Heart left ventricle (tissue), 16 donors: ENCODE measurements around the gene PSMD14. TPM values are rescaled to one million over a fixed set of nuclear protein-coding genes. Genes with fewer than 3 reads are reported as not detected.

Experiments used
- ATAC-seq, 4 donors: fragments of 200-7000 bp; cut with Tn5 transposase; one replicate each; pipeline ENCODE4 v1.9.1; 2020 to 2022; ENCODE audit warnings: moderate library complexity in 4 of 4, mild to moderate bottlenecking in 3 of 4, moderate number of reproducible peaks in 1 of 4
- DNase-seq, 5 donors: peaks; one replicate each; pipeline ENCODE4 v3.0.0-alpha.2; 2020
- H3K27ac ChIP-seq, 12 donors: fragments of 200-600 bp; sonication (generic) in 4 of 12; one replicate each; pipeline versions ENCODE4 v1.5.0 to v1.8.0; 2016 to 2022; ENCODE audit warnings: mild to moderate bottlenecking in 2 of 12
- H3K27me3 ChIP-seq, 9 donors: fragments of 200-600 bp; sonication (generic) in 2 of 9; one replicate each; pipeline versions ENCODE4 v1.5.1 to v1.8.0; 2016 to 2022; ENCODE audit warnings: mild to moderate bottlenecking in 3 of 9
- H3K36me3 ChIP-seq, 9 donors: fragments of 200-600 bp; sonication (generic) in 2 of 9; one replicate each; pipeline versions ENCODE4 v1.5.0 to v1.8.0; 2018 to 2022; ENCODE audit warnings: mild to moderate bottlenecking in 2 of 9
- H3K4me1 ChIP-seq, 12 donors: fragments of 200-600 bp; sonication (generic) in 4 of 12; one replicate each; pipeline versions ENCODE4 v1.5.0 to v1.8.0; 2016 to 2022; ENCODE audit warnings: mild to moderate bottlenecking in 3 of 12
- H3K4me3 ChIP-seq, 12 donors: fragments of 200-600 bp; sonication (generic) in 4 of 12; one replicate each; pipeline versions ENCODE4 v1.5.0 to v1.8.0; 2017 to 2022; ENCODE audit warnings: mild to moderate bottlenecking in 9 of 12, moderate library complexity in 4 of 12
- H3K9me3 ChIP-seq, 12 donors: fragments of 200-600 bp; sonication (generic) in 4 of 12; one replicate each; pipeline versions ENCODE4 v1.5.0 to v1.8.0; 2016 to 2022; ENCODE audit warnings: mild to moderate bottlenecking in 1 of 12
- POLR2A ChIP-seq, 2 donors: fragments of 450-650 bp; IDR thresholded peaks; one replicate each; pipeline ENCODE4 v1.6.1; 2017; ENCODE audit warnings: antibody characterized with exemption in 2 of 2, mild to moderate bottlenecking in 2 of 2, moderate library complexity in 2 of 2
- WGBS, 4 donors: extraction: QIAGEN DNeasy Blood & Tissue Kit in 2 of 4; methylation state at CpG; one replicate each; pipeline versions ENCODE4 v1.1.5 to v1.1.7; 2013 to 2018; 5-methylcytosine and 5-hydroxymethylcytosine counted together
- intact Hi-C, 10 donors: fragments of 100-400 bp; cut with DNase I; formaldehyde crosslinking; loops; one replicate each; pipeline versions ENCODE4 v1.11.1 to v1.14.2; 2022
- polyA plus RNA-seq, 2 donors: library from polyadenylated mRNA; stranded (reverse); fragments of 200-250 nt; gene quantifications; one replicate each; pipeline ENCODE4 v1.2.3, GENCODE V29; 2013
- total RNA-seq, 9 donors: library from RNA; depleted of rRNA in 2 of 9; stranded (reverse); fragments of >200 nt in 2 of 9; fragmentation: NEBNext Ultra II Directional in 3 of 9; extraction: Animal tissue kit (Norgen Biotek cat#: 25700) in 3 of 9; gene quantifications; one replicate each; pipeline versions ENCODE4 v1.1.0 to v1.2.4, GENCODE V29; 2016 to 2023
- TF ChIP-seq, protein P1 (sequence below), 12 donors: fragments of 200-600 bp; sonication (generic) in 4 of 12; IDR thresholded peaks; one replicate each; pipeline versions ENCODE4 v1.5.0 to v1.8.0; 2018 to 2022; ENCODE audit warnings: antibody characterized with exemption in 12 of 12, mild to moderate bottlenecking in 5 of 12
- donor health status: ischemic (EF 13 %, LVEDD 7.1; RV severe dilation, severe dysfunction).
- donor health status: healthy with polysubstance abuse.
- donor health status: DM: no; HTN: yes; CAD: no.
- donor health status: DM: no; HTN: no; CAD: no.
- donor health status: ischemic (EF 25% LVEDD 6.9; RV normal size, moderate dysfunction).
- donor health status: ischemic (EF 25% LVEDD 5.7; RV mildly dilated, moderate dysfunction).
- donor health status: healthy.
- donor health status: DM: yes; HTN: yes; CAD: no.
- donor health status: ischemic (EF 35%, LVEDD 5.7; RV mildly dilated, moderate dysfunction).
- donor health status: nonischemic (EF 11% LVEDD 7.7; RV severe dilation, severe dysfunction).
- donor health status: DM: yes; HTN: yes; CAD: no.
- donor health status: PGD.
- donor health status: ischemic (EF 29% LVEDD 5.4; RV normal size, mild dysfunction).
- donor health status: nonischemic (EF 23%, LVEDD 6.1; RV moderate dilation, normal function).

PSMD14 gene
- total and polyA plus RNA-seq, 11 donors, result 22.9 to 87.7 (median 46.1) TPM

DNA sequence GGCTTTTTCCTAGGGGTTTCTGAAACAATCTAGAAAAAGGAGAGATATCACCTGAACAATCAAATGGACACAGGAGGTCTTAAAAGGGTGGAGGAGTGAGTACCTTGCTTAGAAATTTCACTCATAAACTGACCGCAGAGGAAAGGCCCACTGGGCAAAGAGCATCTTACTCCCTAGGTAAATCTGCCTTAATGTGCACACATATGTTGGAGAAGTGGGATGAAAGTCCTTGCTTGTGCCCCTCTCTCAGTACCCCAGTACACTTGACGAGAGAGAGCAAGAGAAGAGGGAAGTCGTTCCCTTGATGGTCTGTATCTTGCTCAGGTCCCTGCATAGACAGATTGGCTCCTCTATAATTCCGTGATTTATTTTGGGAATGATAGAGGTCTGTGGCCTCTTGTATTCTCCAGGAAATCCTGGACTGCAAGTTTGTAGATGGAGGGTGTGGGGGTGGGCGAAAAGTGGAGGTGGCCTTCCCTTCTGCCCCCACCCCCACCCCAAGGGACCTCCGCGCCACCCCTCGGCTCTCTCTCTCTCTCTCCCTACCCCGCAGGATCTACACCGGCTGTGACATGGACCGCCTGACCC, 114.7 kb downstream of the PSMD14 start:
- Histone ChIP-seq H3K27ac (no peak overlapping the region), H3K9me3 (no peaks in the 10 kb centered on the region), H3K36me3 (no peaks in the 10 kb centered on the region), H3K4me1 (peaks cover 0 to 36% (median 17%) of the 10 kb centered on the region in 12 donors), H3K4me3 (peak overlapping the region in 2 of 12 donors; percentile 22 to 43), H3K27me3 (peaks cover 79 to 100% (median 98%) of the 10 kb centered on the region in 9 donors)
- DNase-seq (no peak), ATAC-seq (no peak)
- 14 to 30% (median 23%) methylated on average over 6 to 11 of the region's 11 CpGs for WGBS, 4 donors
- TF ChIP-seq, protein P1, sequence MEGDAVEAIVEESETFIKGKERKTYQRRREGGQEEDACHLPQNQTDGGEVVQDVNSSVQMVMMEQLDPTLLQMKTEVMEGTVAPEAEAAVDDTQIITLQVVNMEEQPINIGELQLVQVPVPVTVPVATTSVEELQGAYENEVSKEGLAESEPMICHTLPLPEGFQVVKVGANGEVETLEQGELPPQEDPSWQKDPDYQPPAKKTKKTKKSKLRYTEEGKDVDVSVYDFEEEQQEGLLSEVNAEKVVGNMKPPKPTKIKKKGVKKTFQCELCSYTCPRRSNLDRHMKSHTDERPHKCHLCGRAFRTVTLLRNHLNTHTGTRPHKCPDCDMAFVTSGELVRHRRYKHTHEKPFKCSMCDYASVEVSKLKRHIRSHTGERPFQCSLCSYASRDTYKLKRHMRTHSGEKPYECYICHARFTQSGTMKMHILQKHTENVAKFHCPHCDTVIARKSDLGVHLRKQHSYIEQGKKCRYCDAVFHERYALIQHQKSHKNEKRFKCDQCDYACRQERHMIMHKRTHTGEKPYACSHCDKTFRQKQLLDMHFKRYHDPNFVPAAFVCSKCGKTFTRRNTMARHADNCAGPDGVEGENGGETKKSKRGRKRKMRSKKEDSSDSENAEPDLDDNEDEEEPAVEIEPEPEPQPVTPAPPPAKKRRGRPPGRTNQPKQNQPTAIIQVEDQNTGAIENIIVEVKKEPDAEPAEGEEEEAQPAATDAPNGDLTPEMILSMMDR (IDR thresholded peaks at IDR 0.05), result no peak
- no peak for TF ChIP-seq POLR2A (IDR thresholded peaks at IDR 0.05)
- intact Hi-C loops, result no loop called here

DNA sequence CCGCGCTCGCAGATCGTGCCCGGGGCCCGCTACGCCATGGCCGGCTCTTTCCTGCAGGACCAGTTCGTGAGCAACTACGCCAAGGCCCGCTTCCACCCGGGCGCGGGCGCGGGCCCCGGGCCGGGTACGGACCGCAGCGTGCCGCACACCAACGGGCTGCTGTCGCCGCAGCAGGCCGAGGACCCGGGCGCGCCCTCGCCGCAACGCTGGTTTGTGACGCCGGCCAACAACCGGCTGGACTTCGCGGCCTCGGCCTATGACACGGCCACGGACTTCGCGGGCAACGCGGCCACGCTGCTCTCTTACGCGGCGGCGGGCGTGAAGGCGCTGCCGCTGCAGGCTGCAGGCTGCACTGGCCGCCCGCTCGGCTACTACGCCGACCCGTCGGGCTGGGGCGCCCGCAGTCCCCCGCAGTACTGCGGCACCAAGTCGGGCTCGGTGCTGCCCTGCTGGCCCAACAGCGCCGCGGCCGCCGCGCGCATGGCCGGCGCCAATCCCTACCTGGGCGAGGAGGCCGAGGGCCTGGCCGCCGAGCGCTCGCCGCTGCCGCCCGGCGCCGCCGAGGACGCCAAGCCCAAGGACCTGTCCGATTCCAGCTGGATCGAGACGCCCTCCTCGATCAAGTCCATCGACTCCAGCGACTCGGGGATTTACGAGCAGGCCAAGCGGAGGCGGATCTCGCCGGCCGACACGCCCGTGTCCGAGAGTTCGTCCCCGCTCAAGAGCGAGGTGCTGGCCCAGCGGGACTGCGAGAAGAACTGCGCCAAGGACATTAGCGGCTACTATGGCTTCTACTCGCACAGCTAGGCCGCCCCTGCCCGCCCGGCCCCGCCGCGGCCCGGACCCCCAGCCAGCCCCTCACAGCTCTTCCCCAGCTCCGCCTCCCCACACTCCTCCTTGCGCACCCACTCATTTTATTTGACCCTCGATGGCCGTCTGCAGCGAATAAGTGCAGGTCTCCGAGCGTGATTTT, 115.5 kb downstream of the PSMD14 start:
- 2 to 9% (median 3%) methylated on average over 24 to 125 of the region's 125 CpGs for WGBS, 4 donors
- no peak overlapping the region for H3K27ac ChIP-seq
- no peaks in the 10 kb centered on the region for H3K9me3 ChIP-seq
- peaks cover 79 to 100% (median 98%) of the 10 kb centered on the region in 9 donors for H3K27me3 ChIP-seq
- no peaks in the 10 kb centered on the region for H3K36me3 ChIP-seq
- TF ChIP-seq POLR2A (IDR thresholded peaks at IDR 0.05), result no peak
- peak in 1 of 5 donors; percentile 61 for DNase-seq
- peak in 2 of 4 donors; percentile 62 to 68 for ATAC-seq
- intact Hi-C loops, result no loop called here
- peaks cover 0 to 32% (median 13%) of the 10 kb centered on the region in 12 donors for H3K4me1 ChIP-seq
- peak overlapping the region in 11 of 12 donors; percentile 18 to 48 (median 27) for H3K4me3 ChIP-seq

DNA sequence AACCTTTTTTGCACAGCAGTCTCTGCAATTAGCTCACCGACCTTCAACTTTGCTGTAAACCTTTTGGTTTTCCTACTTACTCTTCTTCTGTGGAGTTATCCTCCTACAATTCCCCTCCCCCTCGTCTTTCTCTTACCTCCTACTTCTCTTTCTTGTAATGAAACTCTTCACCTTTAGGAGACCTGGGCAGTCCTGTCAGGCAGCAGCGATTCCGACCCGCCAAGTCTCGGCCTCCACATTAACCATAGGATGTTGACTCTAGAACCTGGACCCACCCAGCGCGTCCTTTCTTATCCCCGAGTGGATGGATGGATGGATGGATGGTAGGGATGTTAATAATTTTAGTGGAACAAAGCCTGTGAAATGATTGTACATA, 116.2 kb downstream of the PSMD14 start:
- TF ChIP-seq, protein P1 (IDR thresholded peaks at IDR 0.05), result no peak
- TF ChIP-seq POLR2A (IDR thresholded peaks at IDR 0.05), result no peak
- peaks cover 72 to 100% (median 98%) of the 10 kb centered on the region in 9 donors for H3K27me3 ChIP-seq

DNA sequence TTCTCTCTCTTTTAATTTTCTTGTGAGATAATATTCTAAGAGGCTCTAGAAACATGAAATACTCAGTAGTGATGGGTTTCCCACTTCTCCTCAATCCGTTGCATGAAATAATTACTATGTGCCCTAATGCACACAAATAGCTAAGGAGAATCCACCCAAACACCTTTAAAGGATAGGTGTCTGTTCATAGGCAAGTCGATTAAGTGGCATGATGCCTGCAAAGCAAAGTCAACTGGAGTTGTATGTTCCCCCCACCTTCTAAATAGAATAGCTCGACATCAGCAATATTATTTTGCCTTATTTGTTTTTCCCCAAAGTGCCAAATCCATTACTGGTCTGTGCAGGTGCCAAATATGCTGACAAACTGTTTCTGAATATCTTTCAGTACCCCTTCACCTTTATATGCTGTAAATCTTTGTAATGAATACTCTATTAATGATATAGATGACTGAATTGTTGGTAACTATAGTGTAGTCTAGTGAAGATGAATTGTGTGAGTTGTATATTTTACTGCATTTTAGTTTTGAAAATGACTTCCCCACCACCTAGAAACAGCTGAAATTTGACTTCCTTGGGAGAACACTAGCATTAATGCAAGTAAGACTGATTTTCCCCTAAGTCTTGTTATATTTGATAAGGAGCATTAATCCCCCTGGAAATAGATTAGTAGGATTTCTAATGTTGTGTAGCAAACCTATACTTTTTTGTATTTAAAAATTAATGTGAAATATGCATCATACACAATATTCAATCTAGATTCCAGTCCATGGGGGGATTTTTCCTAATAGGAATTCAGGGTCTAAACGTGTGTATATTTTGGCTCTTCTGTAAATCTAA, 116.9 kb downstream of the PSMD14 start:
- peaks cover 0 to 28% (median 8%) of the 10 kb centered on the region in 12 donors for H3K4me1 ChIP-seq
- no peak for DNase-seq
- no peak overlapping the region for H3K4me3 ChIP-seq
- intact Hi-C loops, result no loop called here
- no peak overlapping the region for H3K27ac ChIP-seq
- TF ChIP-seq, protein P1 (IDR thresholded peaks at IDR 0.05), result no peak
- no peak for TF ChIP-seq POLR2A (IDR thresholded peaks at IDR 0.05)
- peaks cover 68 to 99% (median 95%) of the 10 kb centered on the region in 9 donors for H3K27me3 ChIP-seq
- no peaks in the 10 kb centered on the region for H3K9me3 ChIP-seq
- no peaks in the 10 kb centered on the region for H3K36me3 ChIP-seq
- WGBS, 4 donors, result 13 to 22% (median 18%) methylated on average over 4 of the region's 4 CpGs
- no peak for ATAC-seq

More for the DNA sequence above, 116.2 kb downstream of the PSMD14 start:
- 10 to 12% (median 11%) methylated on average over 9 of the region's 9 CpGs for WGBS, 4 donors
- Histone ChIP-seq H3K4me3 (peak overlapping the region in 1 of 12 donors; percentile 48), H3K9me3 (no peaks in the 10 kb centered on the region), H3K4me1 (peaks cover 0 to 28% (median 8%) of the 10 kb centered on the region in 12 donors), H3K36me3 (no peaks in the 10 kb centered on the region), H3K27ac (no peak overlapping the region)
- no peak for ATAC-seq
- no peak for DNase-seq
- intact Hi-C loops, result no loop called here
